Panc1 (cell line): ENCODE data around the gene LDB2. TPM values are rescaled to one million over a fixed set of nuclear protein-coding genes. Genes with fewer than 3 reads are reported as not detected.
A peak's percentile ranks its signal among the peaks of the same experiment; 100 is the strongest.

Experiments
- ATAC-seq: fragments of 200-7000 bp; cut with Tn5 transposase; 2 replicates; pipeline ENCODE4 v1.9.1; 2020; ENCODE audit warnings: mild to moderate bottlenecking, moderate library complexity
- BruUV-seq: library from RNA; stranded (reverse); fragments of 400-500 nt; replicated peaks from 2 replicates; lab custom pipeline; 2021; lab: Mats Ljungman, UMichigan
- CTCF ChIA-PET: fragments of 300-600 bp; sonication (Branson Sonifier 250); formaldehyde crosslinking; loops from one replicate; lab custom pipeline; 2022; ENCODE audit warnings: antibody characterized with exemption; lab: Charles Lee
- POLR2A ChIA-PET: fragments of 300-600 bp; sonication (Branson Sonifier 250); formaldehyde crosslinking; loops from one replicate; lab custom pipeline; 2022; ENCODE audit warnings: antibody characterized with exemption; lab: Charles Lee
- DNase-seq: peaks from one replicate; pipeline ENCODE4 v3.0.0-alpha.2; 2010; ENCODE audit warnings: low read depth, low spot score
- H3K27ac ChIP-seq: 2 replicates; pipeline ENCODE4 v1.5.1; 2011; ENCODE audit warnings: mild to moderate bottlenecking, low read length, inconsistent platforms
- H3K27me3 ChIP-seq: fragments of 200-500 bp; sonication (Bioruptor generic); 2 replicates; pipeline ENCODE4 v1.6.0; 2014; ENCODE audit warnings: low read length, inconsistent platforms; ENCODE audit not compliant: control insufficient read depth, insufficient read depth
- H3K36me3 ChIP-seq: fragments of 200-500 bp; sonication (Bioruptor generic); 2 replicates; pipeline ENCODE4 v1.5.1; 2014; ENCODE audit warnings: inconsistent platforms, mild to moderate bottlenecking, low read length, moderate library complexity; ENCODE audit not compliant: control insufficient read depth, insufficient read depth
- H3K4me1 ChIP-seq: 2 replicates; pipeline ENCODE4 v1.5.1; 2011; ENCODE audit warnings: inconsistent platforms, mild to moderate bottlenecking, low read length, moderate library complexity; ENCODE audit not compliant: control insufficient read depth, insufficient read depth
- H3K4me3 ChIP-seq, 2 experiments: 2 replicates each; pipeline ENCODE4 v1.5.1; 2011 to 2012; ENCODE audit warnings: low read depth in 2 of 2, low read length in 2 of 2, mild to moderate bottlenecking in 2 of 2, inconsistent platforms in 1 of 2, moderate library complexity in 1 of 2
- H3K9me3 ChIP-seq: fragments of 200-500 bp; sonication (Bioruptor generic); 2 replicates; pipeline ENCODE4 v1.5.1; 2014; ENCODE audit warnings: low read depth, mild to moderate bottlenecking, inconsistent platforms, low read length, moderate library complexity; ENCODE audit not compliant: control insufficient read depth, insufficient read depth
- CTCF ChIP-seq: fragments of 450-650 bp; IDR thresholded peaks from 2 replicates; pipeline ENCODE4 v1.5.1; 2017; ENCODE audit warnings: mild to moderate bottlenecking
- POLR2AphosphoS5 ChIP-seq: IDR thresholded peaks from 2 replicates; pipeline ENCODE4 v1.6.1; 2012; ENCODE audit warnings: mild to moderate bottlenecking, low read depth, low read length, moderate library complexity
- REST ChIP-seq, 2 experiments: IDR thresholded peaks; 2 replicates each; pipeline ENCODE4 v1.6.1; 2011 to 2012; ENCODE audit warnings: low read depth in 2 of 2, control low read depth in 1 of 2, low read length in 1 of 2, mild to moderate bottlenecking in 1 of 2, moderate library complexity in 1 of 2; ENCODE audit not compliant: insufficient read depth in 1 of 2
- SIN3A ChIP-seq: IDR thresholded peaks from 2 replicates; pipeline ENCODE4 v1.6.1; 2012; ENCODE audit warnings: low read depth, mild to moderate bottlenecking, low read length, moderate library complexity, borderline replicate concordance; ENCODE audit not compliant: insufficient read depth
- TCF7L2 ChIP-seq: IDR thresholded peaks from 2 replicates; pipeline ENCODE4 v1.6.1; 2011; ENCODE audit warnings: mild to moderate bottlenecking, low read depth, low read length, inconsistent platforms
- in situ Hi-C: cut with HindIII; loops from 2 replicates; pipeline ENCODE4 v1.10.0; 2016; ENCODE audit warnings: low sequenced_read_pairs, low pct_unique_long_range_greater_than_20kb
- intact Hi-C: fragments of 100-400 bp; cut with micrococcal nuclease; formaldehyde crosslinking; loops from one replicate; pipeline ENCODE4 v1.10.0; 2022; ENCODE audit not compliant: unreplicated experiment
- total RNA-seq: library from RNA; stranded (reverse); gene quantifications from one replicate; pipeline ENCODE4 v1.2.1, GENCODE V29; 2021; ENCODE audit not compliant: unreplicated experiment

LDB2 gene
- total RNA-seq, 1 experiment from 2014 or later = not detected

GRCh38 chr4:16764622-16765021 lies 133.8 kb downstream of the LDB2 start:
- H3K27ac ChIP-seq = no peak overlapping the region
- in situ Hi-C loops (no loop called here), intact Hi-C loops (no loop called here)
- ATAC-seq (no peak), DNase-seq (no peak)
- ChIA-PET POLR2A (no interaction called here), CTCF (no interaction called here)
- no peaks in the 10 kb centered on the region for H3K36me3 ChIP-seq
- H3K4me1 ChIP-seq = no peaks in the 10 kb centered on the region
- H3K4me3 ChIP-seq = no peak overlapping the region
- no peaks in the 10 kb centered on the region for H3K9me3 ChIP-seq
- no peaks in the 10 kb centered on the region for H3K27me3 ChIP-seq
- TF ChIP-seq TCF7L2 = no peak
- no peak for TF ChIP-seq POLR2AphosphoS5
- TF ChIP-seq REST (IDR thresholded peaks at IDR 0.05; ENCODE audit: insufficient read depth in 1 of 2, low read depth in 2 of 2, low read length in 1 of 2) = no peak
- no peak for TF ChIP-seq SIN3A
- peak; percentile 25 for TF ChIP-seq CTCF
- BruUV-seq = no TSS peak

GRCh38 chr4:16760617-16761363 lies 137.7 kb downstream of the LDB2 start:
- in situ Hi-C loops (no loop called here), intact Hi-C loops (no loop called here)
- H3K27ac ChIP-seq = no peak overlapping the region
- no peaks in the 10 kb centered on the region for H3K9me3 ChIP-seq
- H3K36me3 ChIP-seq = no peaks in the 10 kb centered on the region
- ChIA-PET CTCF (no interaction called here), POLR2A (no interaction called here)
- no peak overlapping the region for H3K4me3 ChIP-seq
- no TSS peak for BruUV-seq
- H3K27me3 ChIP-seq = no peaks in the 10 kb centered on the region
- ATAC-seq (no peak), DNase-seq (no peak)
- no peaks in the 10 kb centered on the region for H3K4me1 ChIP-seq
- TF ChIP-seq POLR2AphosphoS5 (no peak), TCF7L2 (no peak), CTCF (no peak), REST (IDR thresholded peaks at IDR 0.05; ENCODE audit: insufficient read depth in 1 of 2, low read depth in 2 of 2, low read length in 1 of 2) (no peak)
